ENCODE measurements around the gene DPH3. TPM values are rescaled to one million over a fixed set of nuclear protein-coding genes. Genes with fewer than 3 reads are reported as not detected.

The DPH3 gene
- total RNA-seq, 1 donor from 2014 or later: 5.5 TPM

DNA sequence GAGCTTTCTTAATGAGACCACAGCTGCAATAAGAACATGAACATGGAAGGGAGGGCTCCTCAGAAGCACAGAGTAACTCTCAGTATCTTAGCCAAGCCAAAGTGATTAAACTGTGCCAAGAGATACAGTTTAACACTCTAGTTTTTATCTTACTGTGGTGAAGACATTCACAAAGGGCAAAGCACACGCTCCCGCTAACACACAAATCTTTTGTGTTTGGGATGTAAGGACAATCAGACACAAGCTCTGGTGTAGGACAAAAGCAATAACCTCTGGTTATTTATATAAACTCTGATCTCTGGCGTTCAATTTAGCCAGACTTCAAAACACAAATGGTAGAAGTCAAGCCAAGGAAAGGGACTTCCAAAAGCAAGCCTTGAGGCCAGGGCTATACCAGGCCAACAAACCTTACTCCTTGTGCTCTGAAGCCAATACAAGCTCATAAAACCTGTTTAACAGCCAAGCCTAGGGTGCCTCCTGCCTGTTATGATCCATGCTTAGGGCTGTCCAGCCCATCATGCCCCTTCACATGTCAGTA, 27.8 kb downstream of the DPH3 start:
- Histone ChIP-seq H3K4me3 (no peak overlapping the region), H3K27me3 (no peaks in the 10 kb centered on the region), H3K27ac (peak overlapping the region in 1 of 2 donors; percentile 1), H3K9me3 (no peaks in the 10 kb centered on the region), H3K4me1 (no peaks in the 10 kb centered on the region), H3K36me3 (no peaks in the 10 kb centered on the region)
- TF ChIP-seq, protein P1, sequence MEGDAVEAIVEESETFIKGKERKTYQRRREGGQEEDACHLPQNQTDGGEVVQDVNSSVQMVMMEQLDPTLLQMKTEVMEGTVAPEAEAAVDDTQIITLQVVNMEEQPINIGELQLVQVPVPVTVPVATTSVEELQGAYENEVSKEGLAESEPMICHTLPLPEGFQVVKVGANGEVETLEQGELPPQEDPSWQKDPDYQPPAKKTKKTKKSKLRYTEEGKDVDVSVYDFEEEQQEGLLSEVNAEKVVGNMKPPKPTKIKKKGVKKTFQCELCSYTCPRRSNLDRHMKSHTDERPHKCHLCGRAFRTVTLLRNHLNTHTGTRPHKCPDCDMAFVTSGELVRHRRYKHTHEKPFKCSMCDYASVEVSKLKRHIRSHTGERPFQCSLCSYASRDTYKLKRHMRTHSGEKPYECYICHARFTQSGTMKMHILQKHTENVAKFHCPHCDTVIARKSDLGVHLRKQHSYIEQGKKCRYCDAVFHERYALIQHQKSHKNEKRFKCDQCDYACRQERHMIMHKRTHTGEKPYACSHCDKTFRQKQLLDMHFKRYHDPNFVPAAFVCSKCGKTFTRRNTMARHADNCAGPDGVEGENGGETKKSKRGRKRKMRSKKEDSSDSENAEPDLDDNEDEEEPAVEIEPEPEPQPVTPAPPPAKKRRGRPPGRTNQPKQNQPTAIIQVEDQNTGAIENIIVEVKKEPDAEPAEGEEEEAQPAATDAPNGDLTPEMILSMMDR (IDR thresholded peaks at IDR 0.05): no peak
- intact Hi-C loops (cut with DNase I): no loop called here
- no peak for DNase-seq (ENCODE audit: low spot score in 2 of 2)

DNA sequence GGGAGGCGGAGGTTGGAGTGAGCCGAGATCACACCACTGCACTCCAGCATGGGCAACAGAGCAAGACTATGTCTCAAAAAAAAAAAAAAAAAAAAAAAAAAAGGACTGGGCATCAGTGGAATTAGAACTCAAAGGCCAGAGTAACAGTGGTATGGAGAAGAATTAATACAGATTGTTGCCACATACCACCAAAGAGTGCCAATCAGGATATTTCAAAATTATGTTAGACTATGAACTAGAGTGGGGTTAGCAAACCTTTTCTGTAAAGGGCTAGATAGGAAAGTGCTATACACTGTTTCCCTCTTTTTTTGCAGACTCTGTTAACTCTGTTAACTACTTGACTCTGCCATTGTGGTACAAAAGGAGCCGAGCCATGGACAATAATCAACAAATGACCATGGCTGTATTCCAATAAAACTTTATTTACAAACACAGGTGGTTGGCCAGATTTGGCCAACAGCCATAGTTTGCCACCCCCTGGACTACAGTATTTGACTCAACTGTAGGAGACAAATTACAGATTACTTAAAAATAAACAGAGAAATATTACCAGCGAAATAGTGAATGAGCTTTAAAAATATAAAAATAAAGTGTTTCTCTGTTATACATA, 28.6 kb downstream of the DPH3 start:
- intact Hi-C loops (cut with DNase I): no loop called here
- no peak overlapping the region for H3K27ac ChIP-seq
- no peaks in the 10 kb centered on the region for H3K36me3 ChIP-seq
- no peak for DNase-seq (ENCODE audit: low spot score in 2 of 2)
- H3K9me3 ChIP-seq: no peaks in the 10 kb centered on the region
- H3K4me3 ChIP-seq: no peak overlapping the region
- no peaks in the 10 kb centered on the region for H3K4me1 ChIP-seq
- TF ChIP-seq, protein P1 (IDR thresholded peaks at IDR 0.05): no peak
- H3K27me3 ChIP-seq: no peaks in the 10 kb centered on the region

DNA sequence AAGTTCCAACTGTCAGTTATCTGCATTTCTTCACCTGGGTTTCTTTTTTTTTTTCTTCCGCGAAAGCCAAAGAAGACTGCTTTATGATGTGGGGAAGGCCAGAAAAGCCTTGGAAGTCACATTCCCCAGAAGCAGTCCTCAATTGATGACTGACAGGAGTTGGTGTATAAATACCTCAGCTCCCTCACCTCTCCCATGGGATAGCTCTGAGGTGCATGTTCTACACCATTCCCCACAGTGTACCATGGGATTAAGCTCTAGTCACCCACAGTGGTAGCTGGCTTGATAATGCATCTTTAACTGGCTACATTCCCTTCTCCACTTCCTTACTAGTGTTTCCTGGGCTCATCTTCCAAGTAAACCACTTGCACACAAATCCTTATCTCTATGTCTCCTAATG, 30.5 kb downstream of the DPH3 start:
- Histone ChIP-seq H3K9me3 (no peaks in the 10 kb centered on the region), H3K4me1 (no peaks in the 10 kb centered on the region), H3K4me3 (no peak overlapping the region), H3K36me3 (no peaks in the 10 kb centered on the region), H3K27ac (no peak overlapping the region), H3K27me3 (no peaks in the 10 kb centered on the region)
- no peak for DNase-seq (ENCODE audit: low spot score in 2 of 2)
- TF ChIP-seq, protein P1 (IDR thresholded peaks at IDR 0.05): no peak
- intact Hi-C loops (cut with DNase I): no loop called here

DNA sequence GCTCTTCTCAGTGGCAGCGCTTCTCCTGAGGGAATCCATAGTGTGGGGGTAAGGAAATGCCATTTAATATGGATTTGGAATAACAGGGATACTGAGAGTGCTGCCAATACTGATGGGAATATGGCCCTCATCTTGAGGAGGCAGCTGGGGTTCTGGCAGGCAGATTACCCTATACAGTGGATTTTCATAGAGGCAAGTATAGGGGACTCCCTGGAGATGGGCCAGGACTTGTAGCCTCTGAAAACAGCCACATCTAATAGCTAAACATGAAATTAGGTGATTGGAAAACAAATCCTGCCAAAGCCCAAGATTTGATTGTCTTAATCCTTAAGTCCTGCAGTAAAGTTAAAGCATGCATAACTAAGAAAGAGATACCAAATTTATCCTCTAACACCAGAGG, 30.9 kb downstream of the DPH3 start:
- intact Hi-C loops (cut with DNase I): no loop called here
- no peaks in the 10 kb centered on the region for H3K27me3 ChIP-seq
- DNase-seq (ENCODE audit: low spot score in 2 of 2): no peak
- H3K4me1 ChIP-seq: no peaks in the 10 kb centered on the region
- H3K36me3 ChIP-seq: peaks cover 0 to 3% of the 10 kb centered on the region in 2 donors
- H3K27ac ChIP-seq: no peak overlapping the region
- no peak overlapping the region for H3K4me3 ChIP-seq
- TF ChIP-seq, protein P1 (IDR thresholded peaks at IDR 0.05): no peak
- H3K9me3 ChIP-seq: no peaks in the 10 kb centered on the region

DNA sequence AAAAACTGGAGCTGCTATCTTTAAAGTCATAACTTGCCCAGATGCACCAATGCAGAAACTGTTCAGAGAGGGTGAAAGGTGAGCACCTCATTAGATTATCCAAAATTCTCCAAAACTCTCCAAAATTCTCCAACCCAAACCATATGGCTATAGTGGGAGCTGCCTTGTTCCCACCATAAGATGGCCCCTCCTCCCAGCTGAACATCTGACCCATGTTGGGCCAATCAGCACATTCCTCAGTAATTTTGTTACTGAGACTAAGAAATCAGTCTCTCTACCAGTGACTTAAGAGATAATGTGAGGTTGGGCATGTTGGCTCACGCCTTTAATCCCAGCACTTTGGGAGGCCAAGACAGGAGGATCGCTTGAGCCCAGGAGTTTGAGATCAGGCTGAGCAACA, 32.8 kb downstream of the DPH3 start:
- no peak overlapping the region for H3K4me3 ChIP-seq
- intact Hi-C loops (cut with DNase I): no loop called here

More for the DNA sequence above, 32.8 kb downstream of the DPH3 start:
- no peaks in the 10 kb centered on the region for H3K4me1 ChIP-seq
- no peaks in the 10 kb centered on the region for H3K27me3 ChIP-seq
- DNase-seq (ENCODE audit: low spot score in 2 of 2): no peak
- no peaks in the 10 kb centered on the region for H3K9me3 ChIP-seq
- H3K27ac ChIP-seq: no peak overlapping the region
- TF ChIP-seq, protein P1 (IDR thresholded peaks at IDR 0.05): no peak
- H3K36me3 ChIP-seq: peaks cover 0 to 21% of the 10 kb centered on the region in 2 donors

Measured in ascending aorta (tissue), 2 donors.